K562 (cell line): ENCODE data around the gene RNF114. TPM values are rescaled to one million over a fixed set of nuclear protein-coding genes. Genes with fewer than 3 reads are reported as not detected.

Experiments used
- HCFC1 ChIP-seq: IDR thresholded peaks from 2 replicates; pipeline ENCODE4 v1.6.1; 2012; ENCODE audit warnings: low read depth, low read length, improper control_type of control experiment
- JUND ChIP-seq, 2 experiments: IDR thresholded peaks; 2 replicates in 1 of 2; 3 replicates in 1 of 2; pipeline ENCODE4 v1.6.1; 2011; ENCODE audit warnings: borderline replicate concordance in 2 of 2, low read depth in 2 of 2, low read length in 2 of 2, improper control_type of control experiment in 1 of 2, missing biosample characterization in 1 of 2, missing genetic modification characterization in 1 of 2, missing genetic modification reagents in 1 of 2
- KHSRP ChIP-seq: fragments of 450-650 bp; IDR thresholded peaks from 2 replicates; pipeline ENCODE4 v1.6.1; 2017
- KLF13 ChIP-seq: fragments of 450-650 bp; IDR thresholded peaks from 2 replicates; pipeline ENCODE4 v1.6.1; 2016; ENCODE audit warnings: missing genetic modification characterization, low read depth, mild to moderate bottlenecking, missing compliant biosample characterization, moderate library complexity, borderline replicate concordance
- MYNN ChIP-seq, 2 experiments: sonication (generic); formaldehyde crosslinking in 1 of 2; IDR thresholded peaks; 2 replicates each; pipeline versions ENCODE4 v1.5.0 to v1.6.1; 2016 to 2020; ENCODE audit warnings: antibody characterized with exemption in 1 of 2, missing genetic modification reagents in 1 of 2
- NR4A1 ChIP-seq, 2 experiments: fragments of 250-450 bp in 1 of 2; fragments of 450-650 bp in 1 of 2; sonication (Bioruptor Pico) in 1 of 2; IDR thresholded peaks; 2 replicates each; pipeline versions ENCODE4 v1.4.0 to v1.6.1; 2016 to 2020; ENCODE audit warnings: mild to moderate bottlenecking in 2 of 2, missing compliant biosample characterization in 1 of 2, missing genetic modification characterization in 1 of 2, moderate library complexity in 1 of 2
- PURB ChIP-seq: sonication (generic); formaldehyde crosslinking; IDR thresholded peaks from 2 replicates; pipeline ENCODE4 v1.9.0; 2021; ENCODE audit warnings: low read depth, mild to moderate bottlenecking, missing genetic modification reagents
- RNF219 ChIP-seq: fragments of 250-450 bp; sonication (Bioruptor Pico); IDR thresholded peaks from 2 replicates; pipeline ENCODE4 v1.5.0; 2022; ENCODE audit warnings: mild to moderate bottlenecking
- SPI1 ChIP-seq: IDR thresholded peaks from 2 replicates; pipeline ENCODE4 v1.6.1; 2011; ENCODE audit warnings: low read depth, low read length, control low read depth, borderline replicate concordance
- SREBF1 ChIP-seq: fragments of 150-350 bp; IDR thresholded peaks from 2 replicates; pipeline ENCODE4 v1.6.1; 2014; ENCODE audit warnings: antibody characterized with exemption, low read depth, low read length, borderline replicate concordance
- ZNF140 ChIP-seq: fragments of 250-450 bp; sonication (Bioruptor Pico); IDR thresholded peaks from 2 replicates; pipeline ENCODE4 v1.8.0; 2021; ENCODE audit warnings: moderate library complexity, mild to moderate bottlenecking, inconsistent platforms
- ZNF445 ChIP-seq: fragments of 250-450 bp; sonication (Bioruptor Pico); IDR thresholded peaks from 2 replicates; pipeline ENCODE4 v1.4.0; 2020; ENCODE audit warnings: low read depth, mild to moderate bottlenecking, moderate library complexity
- polyA plus RNA-seq, 8 experiments: library from polyadenylated mRNA; depleted of rRNA in 4 of 8; stranded (reverse) in 5 of 8; unstranded in 3 of 8; fragments of >200 nt; fragmentation: Nextera tagmentation in 2 of 8; fragmentation: Illumina TruSeq in 1 of 8; extraction: Ambion mirVana in 2 of 8; extraction: Trizol in 1 of 8; gene quantifications; 2 replicates each; pipeline versions ENCODE4 v1.2.1 to v1.2.3, GENCODE V29; 2011 to 2014; ENCODE audit warnings: inconsistent platforms in 1 of 8, missing spikeins in 1 of 8
- total RNA-seq, 7 experiments: library from RNA; depleted of rRNA in 6 of 7; stranded (reverse); fragments of >200 nt in 6 of 7; fragmentation: Illumina TruSeq in 2 of 7; extraction: Trizol in 2 of 7; gene quantifications; 2 replicates each; pipeline versions ENCODE4 v1.2.1 to v1.2.3, GENCODE V29; 2011 to 2021; ENCODE audit warnings: low replicate concordance in 1 of 7
- TF ChIP-seq, protein P1 (sequence below), 2 experiments: fragments of 150-350 bp in 1 of 2; IDR thresholded peaks; 2 replicates each; pipeline ENCODE4 v1.6.1; 2012 to 2016; ENCODE audit warnings: low read depth in 2 of 2, low read length in 2 of 2, mild to moderate bottlenecking in 1 of 2, moderate library complexity in 1 of 2
- TF ChIP-seq, protein P2 (sequence below), 3 experiments: fragments of 200-800 bp in 1 of 3; fragments of 250-450 bp in 1 of 3; fragments of 450-650 bp in 1 of 3; sonication (Bioruptor Pico) in 1 of 3; sonication (Bioruptor generic) in 1 of 3; formaldehyde crosslinking in 1 of 3; IDR thresholded peaks; 2 replicates each; pipeline versions ENCODE4 v1.6.1 to v1.8.0; 2016 to 2022; ENCODE audit warnings: mild to moderate bottlenecking in 2 of 3, missing genetic modification characterization in 2 of 3, missing compliant biosample characterization in 1 of 3, moderate library complexity in 1 of 3

Gene RNF114
- total and polyA plus RNA-seq, 9 of the 15 experiments (the other 6 are each of a cell fraction or from before 2014, with no cell fraction given): 38.6 to 111 (median 62.6) TPM

- TF ChIP-seq ZNF445 (CRISPR knock-in tag) (no peak), KLF13 (tag) (peak; percentile 84; the same call in 1 of the 2 replicates), PURB (CRISPR knock-in tag) (no peak), NR4A1 (CRISPR knock-in tag; IDR thresholded peaks at IDR 0.05) (no peak), NR4A1 (tag; IDR thresholded peaks at IDR 0.05) (peak; percentile 38; the same call in 1 of the 2 replicates), RNF219 (CRISPR knock-in tag) (no peak), ZNF140 (CRISPR knock-in tag) (no peak), MYNN (IDR thresholded peaks at IDR 0.05) (no peak), MYNN (CRISPR knock-in tag; IDR thresholded peaks at IDR 0.05) (no peak), HCFC1 (no peak), SREBF1 (no peak), SPI1 (no peak), KHSRP (no peak), JUND (IDR thresholded peaks at IDR 0.05; ENCODE audit: borderline replicate concordance, low read depth, low read length) (peak; percentile 17; the same call in 1 of the 2 replicates), JUND (tag; IDR thresholded peaks at IDR 0.05; ENCODE audit: borderline replicate concordance, low read depth, low read length) (no peak)
- TF ChIP-seq, protein P1, sequence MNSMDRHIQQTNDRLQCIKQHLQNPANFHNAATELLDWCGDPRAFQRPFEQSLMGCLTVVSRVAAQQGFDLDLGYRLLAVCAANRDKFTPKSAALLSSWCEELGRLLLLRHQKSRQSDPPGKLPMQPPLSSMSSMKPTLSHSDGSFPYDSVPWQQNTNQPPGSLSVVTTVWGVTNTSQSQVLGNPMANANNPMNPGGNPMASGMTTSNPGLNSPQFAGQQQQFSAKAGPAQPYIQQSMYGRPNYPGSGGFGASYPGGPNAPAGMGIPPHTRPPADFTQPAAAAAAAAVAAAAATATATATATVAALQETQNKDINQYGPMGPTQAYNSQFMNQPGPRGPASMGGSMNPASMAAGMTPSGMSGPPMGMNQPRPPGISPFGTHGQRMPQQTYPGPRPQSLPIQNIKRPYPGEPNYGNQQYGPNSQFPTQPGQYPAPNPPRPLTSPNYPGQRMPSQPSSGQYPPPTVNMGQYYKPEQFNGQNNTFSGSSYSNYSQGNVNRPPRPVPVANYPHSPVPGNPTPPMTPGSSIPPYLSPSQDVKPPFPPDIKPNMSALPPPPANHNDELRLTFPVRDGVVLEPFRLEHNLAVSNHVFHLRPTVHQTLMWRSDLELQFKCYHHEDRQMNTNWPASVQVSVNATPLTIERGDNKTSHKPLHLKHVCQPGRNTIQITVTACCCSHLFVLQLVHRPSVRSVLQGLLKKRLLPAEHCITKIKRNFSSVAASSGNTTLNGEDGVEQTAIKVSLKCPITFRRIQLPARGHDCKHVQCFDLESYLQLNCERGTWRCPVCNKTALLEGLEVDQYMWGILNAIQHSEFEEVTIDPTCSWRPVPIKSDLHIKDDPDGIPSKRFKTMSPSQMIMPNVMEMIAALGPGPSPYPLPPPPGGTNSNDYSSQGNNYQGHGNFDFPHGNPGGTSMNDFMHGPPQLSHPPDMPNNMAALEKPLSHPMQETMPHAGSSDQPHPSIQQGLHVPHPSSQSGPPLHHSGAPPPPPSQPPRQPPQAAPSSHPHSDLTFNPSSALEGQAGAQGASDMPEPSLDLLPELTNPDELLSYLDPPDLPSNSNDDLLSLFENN (IDR thresholded peaks at IDR 0.05; ENCODE audit: low read depth in 2 of 2, low read length in 2 of 2): no peak
- TF ChIP-seq, protein P2, sequence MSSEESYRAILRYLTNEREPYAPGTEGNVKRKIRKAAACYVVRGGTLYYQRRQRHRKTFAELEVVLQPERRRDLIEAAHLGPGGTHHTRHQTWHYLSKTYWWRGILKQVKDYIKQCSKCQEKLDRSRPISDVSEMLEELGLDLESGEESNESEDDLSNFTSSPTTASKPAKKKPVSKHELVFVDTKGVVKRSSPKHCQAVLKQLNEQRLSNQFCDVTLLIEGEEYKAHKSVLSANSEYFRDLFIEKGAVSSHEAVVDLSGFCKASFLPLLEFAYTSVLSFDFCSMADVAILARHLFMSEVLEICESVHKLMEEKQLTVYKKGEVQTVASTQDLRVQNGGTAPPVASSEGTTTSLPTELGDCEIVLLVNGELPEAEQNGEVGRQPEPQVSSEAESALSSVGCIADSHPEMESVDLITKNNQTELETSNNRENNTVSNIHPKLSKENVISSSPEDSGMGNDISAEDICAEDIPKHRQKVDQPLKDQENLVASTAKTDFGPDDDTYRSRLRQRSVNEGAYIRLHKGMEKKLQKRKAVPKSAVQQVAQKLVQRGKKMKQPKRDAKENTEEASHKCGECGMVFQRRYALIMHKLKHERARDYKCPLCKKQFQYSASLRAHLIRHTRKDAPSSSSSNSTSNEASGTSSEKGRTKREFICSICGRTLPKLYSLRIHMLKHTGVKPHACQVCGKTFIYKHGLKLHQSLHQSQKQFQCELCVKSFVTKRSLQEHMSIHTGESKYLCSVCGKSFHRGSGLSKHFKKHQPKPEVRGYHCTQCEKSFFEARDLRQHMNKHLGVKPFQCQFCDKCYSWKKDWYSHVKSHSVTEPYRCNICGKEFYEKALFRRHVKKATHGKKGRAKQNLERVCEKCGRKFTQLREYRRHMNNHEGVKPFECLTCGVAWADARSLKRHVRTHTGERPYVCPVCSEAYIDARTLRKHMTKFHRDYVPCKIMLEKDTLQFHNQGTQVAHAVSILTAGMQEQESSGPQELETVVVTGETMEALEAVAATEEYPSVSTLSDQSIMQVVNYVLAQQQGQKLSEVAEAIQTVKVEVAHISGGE (CRISPR knock-in tag; IDR thresholded peaks at IDR 0.05): no peak; a peak in 1 of 6 replicates
Measured at GRCh38 chr20:49979030-49979832, 43.0 kb downstream of the RNF114 start (continued).
